Neural cell (in vitro differentiated cells): ENCODE measurements around the gene GRK4.

Experiments used
- CTCF ChIP-seq: fragments of 450-650 bp; IDR thresholded peaks from 2 replicates; pipeline ENCODE4 v1.5.1; 2014; ENCODE audit warnings: antibody characterized with exemption, mild to moderate bottlenecking, moderate library complexity; ENCODE audit not compliant: poor library complexity, severe bottlenecking
- MXI1 ChIP-seq: fragments of 450-650 bp; conservative IDR thresholded peaks from 2 replicates; pipeline ENCODE4 v1.6.1; 2014; ENCODE audit warnings: antibody characterized with exemption, mild to moderate bottlenecking; ENCODE audit not compliant: poor library complexity, severe bottlenecking
- SMC3 ChIP-seq: fragments of 450-650 bp; conservative IDR thresholded peaks from 2 replicates; pipeline ENCODE4 v1.6.1; 2014; ENCODE audit warnings: antibody characterized with exemption, mild to moderate bottlenecking, moderate library complexity; ENCODE audit not compliant: poor library complexity

GRCh38 chr4:3071811-3072210, 108.4 kb downstream of the GRK4 start:
- TF ChIP-seq MXI1 (no peak), CTCF (no peak), SMC3 (no peak)
